ENCODE results near the gene SELENOF.
"Not testable (repeated sequence)": the region's sequence is repeated elsewhere in the genome, so short reads cannot be mapped to it uniquely, and the experiment has no call there.

DNA sequence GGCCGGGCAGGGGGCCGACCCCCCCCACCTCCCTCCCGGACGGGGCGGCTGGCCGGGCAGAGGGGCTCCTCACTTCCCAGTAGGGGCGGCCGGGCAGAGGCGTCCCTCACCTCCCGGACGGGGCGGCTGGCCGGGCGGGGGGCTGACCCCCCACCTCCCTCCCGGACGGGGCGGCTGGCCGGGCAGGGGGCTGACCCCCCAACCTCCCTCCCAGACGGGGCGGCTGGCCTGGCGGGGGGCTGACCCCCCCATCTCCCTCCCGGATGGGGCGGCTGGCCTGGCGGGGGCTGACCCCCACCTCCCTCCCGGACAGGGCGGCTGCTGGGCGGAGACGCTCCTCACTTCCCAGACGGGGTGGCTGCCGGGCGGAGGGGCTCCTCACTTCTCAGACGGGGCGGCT, 14.5 kb downstream of the SELENOF start:
- TF ChIP-seq, protein P1, sequence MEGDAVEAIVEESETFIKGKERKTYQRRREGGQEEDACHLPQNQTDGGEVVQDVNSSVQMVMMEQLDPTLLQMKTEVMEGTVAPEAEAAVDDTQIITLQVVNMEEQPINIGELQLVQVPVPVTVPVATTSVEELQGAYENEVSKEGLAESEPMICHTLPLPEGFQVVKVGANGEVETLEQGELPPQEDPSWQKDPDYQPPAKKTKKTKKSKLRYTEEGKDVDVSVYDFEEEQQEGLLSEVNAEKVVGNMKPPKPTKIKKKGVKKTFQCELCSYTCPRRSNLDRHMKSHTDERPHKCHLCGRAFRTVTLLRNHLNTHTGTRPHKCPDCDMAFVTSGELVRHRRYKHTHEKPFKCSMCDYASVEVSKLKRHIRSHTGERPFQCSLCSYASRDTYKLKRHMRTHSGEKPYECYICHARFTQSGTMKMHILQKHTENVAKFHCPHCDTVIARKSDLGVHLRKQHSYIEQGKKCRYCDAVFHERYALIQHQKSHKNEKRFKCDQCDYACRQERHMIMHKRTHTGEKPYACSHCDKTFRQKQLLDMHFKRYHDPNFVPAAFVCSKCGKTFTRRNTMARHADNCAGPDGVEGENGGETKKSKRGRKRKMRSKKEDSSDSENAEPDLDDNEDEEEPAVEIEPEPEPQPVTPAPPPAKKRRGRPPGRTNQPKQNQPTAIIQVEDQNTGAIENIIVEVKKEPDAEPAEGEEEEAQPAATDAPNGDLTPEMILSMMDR (IDR thresholded peaks at IDR 0.05) = not testable (repeated sequence)
- TF ChIP-seq POLR2A (IDR thresholded peaks at IDR 0.05) = not testable (repeated sequence)
